Midbrain (tissue), 1 donor: Measurements from ENCODE around the gene PRIMA1.

ENCODE experiments used
- DNase-seq: peaks from one replicate; lab custom pipeline; 2025; lab: John Stamatoyannopoulos, UW

PRIMA1 gene

GRCh38 chr14:93674343-93674742 is 113.9 kb downstream of the PRIMA1 start:
- DNase-seq = no peak

GRCh38 chr14:93669632-93670031 is 118.7 kb downstream of the PRIMA1 start:
- DNase-seq = no peak
